Left ventricle myocardium inferior (tissue), 1 donor: ENCODE results near the gene EFEMP2. TPM values are rescaled to one million over a fixed set of nuclear protein-coding genes. Genes with fewer than 3 reads are reported as not detected.

Experiments
- DNase-seq: peaks from one replicate; pipeline ENCODE4 v3.0.0-alpha.2; 2020
- H3K27ac ChIP-seq: fragments of 200-600 bp; replicated peaks from 2 replicates; pipeline ENCODE4 v1.8.0; 2021
- H3K27me3 ChIP-seq: fragments of 200-600 bp; 2 replicates; pipeline ENCODE4 v1.8.0; 2021; ENCODE audit warnings: low read depth
- H3K36me3 ChIP-seq: fragments of 200-600 bp; 2 replicates; pipeline ENCODE4 v1.8.0; 2021
- H3K4me1 ChIP-seq: fragments of 200-600 bp; 2 replicates; pipeline ENCODE4 v1.8.0; 2021
- H3K4me3 ChIP-seq: fragments of 200-600 bp; 2 replicates; pipeline ENCODE4 v1.8.0; 2021; ENCODE audit warnings: mild to moderate bottlenecking, moderate library complexity
- H3K9me3 ChIP-seq: fragments of 200-600 bp; replicated peaks from 2 replicates; pipeline ENCODE4 v1.8.0; 2021
- CTCF ChIP-seq: fragments of 200-600 bp; IDR thresholded peaks from 2 replicates; pipeline ENCODE4 v1.8.0; 2021; ENCODE audit warnings: antibody characterized with exemption, mild to moderate bottlenecking, borderline replicate concordance
- intact Hi-C: fragments of 100-400 bp; cut with micrococcal nuclease; formaldehyde crosslinking; loops from one replicate; pipeline ENCODE4 v1.11.0; 2022
- total RNA-seq: library from RNA; stranded (reverse); fragmentation: NEBNext Ultra II Directional; extraction: Animal tissue kit (Norgen Biotek cat#: 25700); gene quantifications from one replicate; pipeline ENCODE4 v1.2.1, GENCODE V29; 2021
- donor health status: DM: no; HTN: yes; CAD: no; lungs with severe emphysema.

Gene EFEMP2
- total RNA-seq, 1 donor from 2014 or later, result 85.1 TPM

DNA sequence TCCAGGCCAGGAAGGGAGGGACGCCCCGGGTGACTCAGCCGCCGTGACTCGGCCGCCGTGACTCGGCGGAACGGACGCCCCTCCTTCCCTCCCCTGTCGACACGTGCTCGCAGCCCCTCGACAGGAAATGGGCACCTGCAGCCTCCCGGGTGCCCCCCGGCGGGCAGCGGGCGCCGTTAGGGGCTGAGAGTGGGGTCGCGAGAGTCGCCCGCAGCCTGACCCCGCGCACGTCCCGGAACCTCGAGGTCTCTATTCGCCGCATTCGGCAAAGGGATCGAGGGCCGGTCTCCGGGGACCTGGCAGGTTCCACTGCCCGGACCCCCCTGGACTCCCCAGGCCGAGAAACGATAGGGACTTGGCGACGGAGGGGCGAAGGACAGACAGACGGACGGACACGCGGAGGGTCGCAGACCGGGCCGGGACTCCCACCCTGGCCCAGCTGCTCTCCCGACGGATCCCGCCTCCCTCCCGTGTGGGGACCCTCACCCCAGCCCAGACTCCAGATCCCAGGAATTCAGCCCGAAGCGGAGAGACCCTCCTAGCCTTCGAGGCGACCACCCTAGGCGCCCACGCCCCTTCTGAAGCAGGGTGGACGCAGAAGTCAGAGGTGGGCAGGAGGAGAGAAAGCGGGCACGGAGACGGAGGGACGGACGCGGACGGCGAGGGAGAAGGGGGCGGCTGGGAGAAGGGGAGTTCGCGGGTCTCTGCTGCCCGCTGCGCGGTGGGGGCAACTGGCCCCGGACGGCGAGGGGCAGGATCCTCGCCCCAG, 26.9 kb upstream of the EFEMP2 start:
- H3K4me3 ChIP-seq, result peak overlapping the region; percentile 79
- H3K9me3 ChIP-seq, result no peaks in the 10 kb centered on the region
- peaks cover 15% of the 10 kb centered on the region for H3K27me3 ChIP-seq
- peak; percentile 61 for DNase-seq
- no peak for TF ChIP-seq CTCF
- H3K36me3 ChIP-seq, result no peaks in the 10 kb centered on the region
- intact Hi-C loops, result no loop called here
- peak overlapping the region; percentile 66 for H3K27ac ChIP-seq
- H3K4me1 ChIP-seq, result peaks cover 27% of the 10 kb centered on the region

- no peak for DNase-seq
- peaks cover 34% of the 10 kb centered on the region for H3K4me1 ChIP-seq
- peaks cover 15% of the 10 kb centered on the region for H3K27me3 ChIP-seq
- H3K9me3 ChIP-seq, result no peaks in the 10 kb centered on the region
- no peaks in the 10 kb centered on the region for H3K36me3 ChIP-seq
- no peak for TF ChIP-seq CTCF
- peak overlapping the region; percentile 79 for H3K4me3 ChIP-seq
- intact Hi-C loops, result no loop called here
- H3K27ac ChIP-seq, result peak overlapping the region; percentile 66
Measured at GRCh38 chr11:65898656-65899355, 26.2 kb upstream of the EFEMP2 start.

GRCh38 chr11:65897020-65897471, 24.4 kb upstream of the EFEMP2 start:
- intact Hi-C loops, result no loop called here
- Histone ChIP-seq H3K4me3 (no peak overlapping the region), H3K4me1 (peaks cover 52% of the 10 kb centered on the region), H3K36me3 (no peaks in the 10 kb centered on the region), H3K9me3 (no peaks in the 10 kb centered on the region), H3K27me3 (peaks cover 15% of the 10 kb centered on the region), H3K27ac (no peak overlapping the region)
- TF ChIP-seq CTCF, result no peak
- no peak for DNase-seq

DNA sequence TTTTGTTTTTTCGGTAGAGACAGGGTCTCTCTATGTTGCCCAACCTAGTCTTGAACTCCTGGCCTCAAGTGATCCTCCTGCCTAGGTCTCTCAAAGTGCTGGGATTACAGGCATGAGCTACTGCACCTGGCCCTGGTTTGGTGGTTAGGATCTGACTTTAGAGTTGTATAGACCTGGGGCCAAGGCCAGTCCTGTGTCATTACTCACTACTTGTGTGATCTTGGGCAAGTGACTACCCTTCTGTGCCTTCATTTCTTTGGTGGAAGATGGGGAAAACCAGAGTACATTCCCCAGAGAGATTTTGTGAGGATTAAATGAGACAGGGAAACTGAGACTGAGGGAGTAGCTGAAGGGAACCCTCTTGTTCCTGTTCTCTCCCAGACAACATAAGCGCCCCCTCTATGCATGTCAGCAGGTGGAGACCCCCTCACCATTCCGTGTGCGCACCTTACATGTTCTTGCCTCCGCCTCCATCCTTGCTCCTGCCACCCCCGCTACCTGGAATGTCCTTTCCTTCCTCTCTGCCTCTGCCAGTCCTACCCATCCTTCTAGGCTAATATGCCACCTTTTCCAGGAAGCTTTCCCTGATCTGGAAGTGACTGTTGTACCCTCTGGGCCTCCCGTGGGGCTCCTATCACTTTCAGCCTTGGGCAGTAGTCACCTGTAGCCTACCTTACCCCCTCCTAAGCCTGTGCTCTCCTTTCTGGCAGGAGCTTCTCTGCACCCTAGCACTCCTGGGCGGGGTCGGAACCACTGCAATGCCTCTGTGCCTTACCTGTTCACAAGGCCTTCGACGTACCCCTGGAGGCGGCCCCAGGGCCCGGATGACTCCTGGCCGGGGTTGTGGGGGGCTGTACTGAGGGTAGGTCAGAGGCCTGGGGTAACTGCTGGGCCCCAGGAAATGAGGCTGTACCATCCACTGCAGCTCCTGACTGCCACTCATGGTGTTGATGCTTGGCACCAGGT, 23.7 kb upstream of the EFEMP2 start:
- Histone ChIP-seq H3K9me3 (no peaks in the 10 kb centered on the region), H3K36me3 (no peaks in the 10 kb centered on the region), H3K4me3 (no peak overlapping the region), H3K27ac (no peak overlapping the region), H3K27me3 (peaks cover 15% of the 10 kb centered on the region), H3K4me1 (peaks cover 59% of the 10 kb centered on the region)
- TF ChIP-seq CTCF, result no peak
- intact Hi-C loops, result no loop called here
- no peak for DNase-seq

GRCh38 chr11:65895482-65895981, 22.9 kb upstream of the EFEMP2 start:
- no peak for TF ChIP-seq CTCF
- Histone ChIP-seq H3K4me3 (no peak overlapping the region), H3K27ac (no peak overlapping the region), H3K27me3 (peaks cover 15% of the 10 kb centered on the region), H3K4me1 (peaks cover 63% of the 10 kb centered on the region), H3K9me3 (no peaks in the 10 kb centered on the region), H3K36me3 (no peaks in the 10 kb centered on the region)
- intact Hi-C loops, result no loop called here
- no peak for DNase-seq
